ENCODE measurements around the gene CDSN.
A peak's percentile ranks its signal among the peaks of the same experiment; 100 is the strongest.

- peak in 2 of 3 experiments; percentile 85 to 89 for TF ChIP-seq CTCF (optimal IDR thresholded peaks at IDR 0.05 in 1 of 3, IDR thresholded peaks at IDR 0.05 in 1 of 3, conservative IDR thresholded peaks at IDR 0.05 in 1 of 3; ENCODE audit: extremely low read depth in 1 of 3, insufficient read depth in 2 of 3, low read length in 3 of 3)
- no peak for TF ChIP-seq EZH2 (IDR thresholded peaks at IDR 0.05; ENCODE audit: low read length)
These were observed 7.9 kb upstream of the CDSN start for GRCh38 chr6:31128093-31128676.
